K562 (cell line): ENCODE results near the gene DDX5. TPM values are rescaled to one million over a fixed set of nuclear protein-coding genes. Genes with fewer than 3 reads are reported as not detected.

ENCODE experiments used
- ATF7 ChIP-seq: fragments of 450-650 bp; IDR thresholded peaks from 2 replicates; pipeline ENCODE4 v1.7.1; 2014; ENCODE audit warnings: mild to moderate bottlenecking, moderate library complexity
- CBX5 ChIP-seq: IDR thresholded peaks from 2 replicates; pipeline ENCODE4 v1.6.1; 2014; ENCODE audit warnings: low read depth, borderline replicate concordance
- CCNT2 ChIP-seq: IDR thresholded peaks from 2 replicates; pipeline ENCODE4 v1.6.1; 2011; ENCODE audit warnings: borderline replicate concordance, low read depth, mild to moderate bottlenecking, moderate library complexity, mixed read lengths, low read length; ENCODE audit not compliant: insufficient read length; ENCODE audit errors: extremely low read depth
- GATA2 ChIP-seq: sonication (generic); formaldehyde crosslinking; IDR thresholded peaks from 2 replicates; pipeline ENCODE4 v1.4.0; 2020; ENCODE audit warnings: mild to moderate bottlenecking, missing genetic modification reagents
- HIVEP1 ChIP-seq: fragments of 250-450 bp; sonication (Bioruptor Pico); IDR thresholded peaks from 2 replicates; pipeline ENCODE4 v1.4.0; 2020; ENCODE audit warnings: mild to moderate bottlenecking
- JUNB ChIP-seq: fragments of 450-650 bp; formaldehyde crosslinking; conservative IDR thresholded peaks from 2 replicates; pipeline ENCODE4 v1.4.0; 2020; ENCODE audit warnings: mild to moderate bottlenecking
- MCM2 ChIP-seq: fragments of 450-650 bp; IDR thresholded peaks from 2 replicates; pipeline ENCODE4 v1.6.1; 2017; ENCODE audit warnings: low read depth, mild to moderate bottlenecking
- POLR2B ChIP-seq: fragments of 450-650 bp; IDR thresholded peaks from 2 replicates; pipeline ENCODE4 v1.6.1; 2018; ENCODE audit warnings: low read depth; ENCODE audit not compliant: partially characterized antibody
- POLR3A ChIP-seq: IDR thresholded peaks from 2 replicates; pipeline ENCODE4 v1.6.1; 2011; ENCODE audit warnings: borderline replicate concordance, mild to moderate bottlenecking, moderate library complexity; ENCODE audit not compliant: insufficient read length, insufficient read depth; ENCODE audit errors: extremely low read depth
- SAFB ChIP-seq: fragments of 200-400 bp; formaldehyde crosslinking; IDR thresholded peaks from 2 replicates; pipeline ENCODE4 v1.6.1; 2017; ENCODE audit warnings: low read depth, low read length, borderline replicate concordance
- SMAD3 ChIP-seq: fragments of 450-650 bp; formaldehyde crosslinking; conservative IDR thresholded peaks from 2 replicates; pipeline ENCODE4 v1.4.0; 2020; ENCODE audit warnings: mild to moderate bottlenecking
- SUPT5H ChIP-seq: fragments of 450-650 bp; IDR thresholded peaks from 2 replicates; pipeline ENCODE4 v1.6.1; 2016
- TAL1 ChIP-seq: fragments of 450-650 bp; IDR thresholded peaks from 2 replicates; pipeline ENCODE4 v1.6.1; 2016; ENCODE audit warnings: mild to moderate bottlenecking
- TOE1 ChIP-seq, 2 experiments: fragments of 450-650 bp in 1 of 2; sonication (generic) in 1 of 2; formaldehyde crosslinking in 1 of 2; IDR thresholded peaks; 2 replicates each; pipeline versions ENCODE4 v1.7.1 to v1.8.0; 2016 to 2022; ENCODE audit warnings: borderline replicate concordance in 2 of 2, mild to moderate bottlenecking in 2 of 2, antibody characterized with exemption in 1 of 2, inconsistent platforms in 1 of 2, low read depth in 1 of 2, missing genetic modification reagents in 1 of 2, moderate library complexity in 1 of 2
- ZNF143 ChIP-seq: sonication (generic); formaldehyde crosslinking; IDR thresholded peaks from 2 replicates; pipeline ENCODE4 v1.9.0; 2022; ENCODE audit warnings: mild to moderate bottlenecking, missing genetic modification reagents
- ZNF583 ChIP-seq: fragments of 250-450 bp; sonication (Bioruptor Pico); IDR thresholded peaks from 2 replicates; pipeline ENCODE4 v1.4.0; 2020
- ZNF764 ChIP-seq: fragments of 250-450 bp; sonication (Bioruptor Pico); IDR thresholded peaks from 2 replicates; pipeline ENCODE4 v1.4.0; 2020; ENCODE audit warnings: low read depth, mild to moderate bottlenecking, moderate library complexity
- polyA plus RNA-seq, 8 experiments: library from polyadenylated mRNA; depleted of rRNA in 4 of 8; stranded (reverse) in 5 of 8; unstranded in 3 of 8; fragments of >200 nt; fragmentation: Nextera tagmentation in 2 of 8; fragmentation: Illumina TruSeq in 1 of 8; extraction: Ambion mirVana in 2 of 8; extraction: Trizol in 1 of 8; gene quantifications; 2 replicates each; pipeline versions ENCODE4 v1.2.1 to v1.2.3, GENCODE V29; 2011 to 2014; ENCODE audit warnings: inconsistent platforms in 1 of 8, missing spikeins in 1 of 8
- total RNA-seq, 7 experiments: library from RNA; depleted of rRNA in 6 of 7; stranded (reverse); fragments of >200 nt in 6 of 7; fragmentation: Illumina TruSeq in 2 of 7; extraction: Trizol in 2 of 7; gene quantifications; 2 replicates each; pipeline versions ENCODE4 v1.2.1 to v1.2.3, GENCODE V29; 2011 to 2021; ENCODE audit warnings: low replicate concordance in 1 of 7
- TF ChIP-seq, protein P1 (sequence below): fragments of 250-450 bp; sonication (Bioruptor Pico); IDR thresholded peaks from 2 replicates; pipeline ENCODE4 v1.4.0; 2020; ENCODE audit warnings: mild to moderate bottlenecking, moderate library complexity
- TF ChIP-seq, protein P2 (sequence below): IDR thresholded peaks from 2 replicates; pipeline ENCODE4 v1.6.1; 2012; ENCODE audit warnings: low read depth, low read length, improper control_type of control experiment, borderline replicate concordance
- TF ChIP-seq, protein P3 (sequence below): fragments of 250-450 bp; sonication (Bioruptor Pico); IDR thresholded peaks from 2 replicates; pipeline ENCODE4 v1.5.0; 2021

The DDX5 gene
- total and polyA plus RNA-seq, 9 of the 15 experiments (the other 6 are each of a cell fraction or from before 2014, with no cell fraction given), result 306 to 1,639 (median 604) TPM

DNA sequence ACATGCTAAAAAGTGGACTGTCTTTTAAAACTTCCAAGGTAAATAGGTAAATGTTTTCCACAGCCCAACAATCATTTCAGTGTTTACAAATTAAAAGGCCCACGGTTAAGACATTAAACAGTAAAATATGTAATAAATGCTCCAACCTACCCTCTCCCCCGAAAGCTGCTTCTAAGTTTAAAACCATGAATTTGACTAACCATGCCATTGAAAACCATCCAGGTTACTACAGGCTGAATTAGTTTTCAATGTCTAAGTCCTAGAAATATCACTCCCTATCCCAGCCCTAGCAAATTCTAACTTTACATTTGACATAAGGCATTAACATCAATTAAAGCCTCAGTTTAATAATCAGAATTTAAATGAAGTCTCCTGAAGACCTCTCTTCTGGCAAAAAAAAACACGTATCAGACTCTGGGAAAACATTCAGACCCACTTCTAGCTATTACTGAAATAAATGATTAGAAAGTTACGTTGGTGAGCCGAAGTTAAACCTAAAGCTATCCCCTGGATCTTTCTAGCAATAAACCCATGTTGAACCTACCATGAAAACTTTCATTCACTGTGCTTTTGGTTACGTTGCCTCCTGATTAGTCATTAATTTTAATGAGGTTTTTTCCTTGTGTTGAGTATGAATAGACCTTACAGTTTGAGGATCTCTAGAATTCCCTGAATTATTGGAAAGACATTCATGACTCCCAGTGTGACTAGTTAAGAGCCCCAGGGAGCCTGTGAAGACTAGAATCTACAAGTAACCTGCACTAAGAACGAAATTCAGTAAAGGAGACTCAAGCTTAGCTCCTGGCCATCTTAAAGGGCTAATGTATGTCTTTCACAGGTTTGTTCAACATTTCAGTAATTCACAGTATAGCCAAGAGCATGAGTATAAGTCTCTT is 7.5 kb downstream of the DDX5 start (continued):
- TF ChIP-seq CBX5 (no peak), CCNT2 (peak; percentile 30), ZNF583 (CRISPR knock-in tag) (no peak), SMAD3 (peak; percentile 52), ZNF143 (CRISPR knock-in tag) (no peak), SUPT5H (peak; percentile 72), ZNF764 (CRISPR knock-in tag) (no peak), JUNB (CRISPR knock-in tag) (no peak), SAFB (no peak), GATA2 (CRISPR knock-in tag) (no peak), HIVEP1 (CRISPR knock-in tag) (no peak), TAL1 (no peak), POLR2B (peak; percentile 82), POLR3A (no peak), ATF7 (no peak), TOE1 (IDR thresholded peaks at IDR 0.05; ENCODE audit: borderline replicate concordance) (no peak), TOE1 (CRISPR knock-in tag; IDR thresholded peaks at IDR 0.05; ENCODE audit: borderline replicate concordance, low read depth) (no peak), MCM2 (no peak)
- TF ChIP-seq, protein P1, sequence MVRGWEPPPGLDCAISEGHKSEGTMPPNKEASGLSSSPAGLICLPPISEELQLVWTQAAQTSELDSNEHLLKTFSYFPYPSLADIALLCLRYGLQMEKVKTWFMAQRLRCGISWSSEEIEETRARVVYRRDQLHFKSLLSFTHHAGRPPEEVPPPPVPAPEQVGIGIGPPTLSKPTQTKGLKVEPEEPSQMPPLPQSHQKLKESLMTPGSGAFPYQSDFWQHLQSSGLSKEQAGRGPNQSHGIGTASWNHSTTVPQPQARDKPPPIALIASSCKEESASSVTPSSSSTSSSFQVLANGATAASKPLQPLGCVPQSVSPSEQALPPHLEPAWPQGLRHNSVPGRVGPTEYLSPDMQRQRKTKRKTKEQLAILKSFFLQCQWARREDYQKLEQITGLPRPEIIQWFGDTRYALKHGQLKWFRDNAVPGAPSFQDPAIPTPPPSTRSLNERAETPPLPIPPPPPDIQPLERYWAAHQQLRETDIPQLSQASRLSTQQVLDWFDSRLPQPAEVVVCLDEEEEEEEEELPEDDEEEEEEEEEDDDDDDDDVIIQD (CRISPR knock-in tag), result no peak
- TF ChIP-seq, protein P2, sequence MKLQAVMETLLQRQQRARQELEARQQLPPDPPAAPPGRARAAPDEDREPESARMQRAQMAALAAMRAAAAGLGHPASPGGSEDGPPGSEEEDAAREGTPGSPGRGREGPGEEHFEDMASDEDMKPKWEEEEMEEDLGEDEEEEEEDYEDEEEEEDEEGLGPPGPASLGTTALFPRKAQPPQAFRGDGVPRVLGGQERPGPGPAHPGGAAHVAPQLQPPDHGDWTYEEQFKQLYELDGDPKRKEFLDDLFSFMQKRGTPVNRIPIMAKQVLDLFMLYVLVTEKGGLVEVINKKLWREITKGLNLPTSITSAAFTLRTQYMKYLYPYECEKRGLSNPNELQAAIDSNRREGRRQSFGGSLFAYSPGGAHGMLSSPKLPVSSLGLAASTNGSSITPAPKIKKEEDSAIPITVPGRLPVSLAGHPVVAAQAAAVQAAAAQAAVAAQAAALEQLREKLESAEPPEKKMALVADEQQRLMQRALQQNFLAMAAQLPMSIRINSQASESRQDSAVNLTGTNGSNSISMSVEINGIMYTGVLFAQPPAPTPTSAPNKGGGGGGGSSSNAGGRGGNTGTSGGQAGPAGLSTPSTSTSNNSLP, result no peak
- TF ChIP-seq, protein P3, sequence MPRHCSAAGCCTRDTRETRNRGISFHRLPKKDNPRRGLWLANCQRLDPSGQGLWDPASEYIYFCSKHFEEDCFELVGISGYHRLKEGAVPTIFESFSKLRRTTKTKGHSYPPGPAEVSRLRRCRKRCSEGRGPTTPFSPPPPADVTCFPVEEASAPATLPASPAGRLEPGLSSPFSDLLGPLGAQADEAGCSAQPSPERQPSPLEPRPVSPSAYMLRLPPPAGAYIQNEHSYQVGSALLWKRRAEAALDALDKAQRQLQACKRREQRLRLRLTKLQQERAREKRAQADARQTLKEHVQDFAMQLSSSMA, result no peak
